ENCODE measurements around the gene ZNF804B. TPM values are rescaled to one million over a fixed set of nuclear protein-coding genes. Genes with fewer than 3 reads are reported as not detected.
A peak's percentile ranks its signal among the peaks of the same experiment; 100 is the strongest.

The ZNF804B gene
- total RNA-seq, 1 donor from 2014 or later, result not detected

DNA sequence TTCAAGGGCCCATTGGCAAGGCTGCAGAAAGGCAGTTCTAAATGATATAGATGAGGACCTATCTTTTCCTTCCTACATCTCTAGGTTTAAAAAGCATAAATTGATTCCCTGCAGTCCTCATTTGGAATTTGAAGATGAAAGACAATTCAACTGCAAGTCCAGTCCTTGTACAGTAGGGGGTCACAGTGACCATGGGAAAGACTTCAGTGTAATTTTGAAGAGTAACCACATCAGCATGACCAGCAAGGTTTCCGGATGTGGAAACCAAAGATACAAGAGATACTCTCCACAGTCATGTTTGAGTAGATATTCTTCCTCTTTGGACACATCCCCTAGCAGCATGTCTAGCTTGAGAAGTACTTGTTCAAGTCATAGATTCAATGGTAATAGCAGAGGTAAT is 575.3 kb downstream of the ZNF804B start:
- H3K36me3 Mint-ChIP-seq (ENCODE audit: low read depth, unreplicated experiment), result no peaks in the 10 kb centered on the region
- H3K4me1 Mint-ChIP-seq (ENCODE audit: unreplicated experiment), result no peaks in the 10 kb centered on the region
- no peak overlapping the region for H3K4me3 Mint-ChIP-seq (ENCODE audit: unreplicated experiment)
- TF ChIP-seq, protein P1, sequence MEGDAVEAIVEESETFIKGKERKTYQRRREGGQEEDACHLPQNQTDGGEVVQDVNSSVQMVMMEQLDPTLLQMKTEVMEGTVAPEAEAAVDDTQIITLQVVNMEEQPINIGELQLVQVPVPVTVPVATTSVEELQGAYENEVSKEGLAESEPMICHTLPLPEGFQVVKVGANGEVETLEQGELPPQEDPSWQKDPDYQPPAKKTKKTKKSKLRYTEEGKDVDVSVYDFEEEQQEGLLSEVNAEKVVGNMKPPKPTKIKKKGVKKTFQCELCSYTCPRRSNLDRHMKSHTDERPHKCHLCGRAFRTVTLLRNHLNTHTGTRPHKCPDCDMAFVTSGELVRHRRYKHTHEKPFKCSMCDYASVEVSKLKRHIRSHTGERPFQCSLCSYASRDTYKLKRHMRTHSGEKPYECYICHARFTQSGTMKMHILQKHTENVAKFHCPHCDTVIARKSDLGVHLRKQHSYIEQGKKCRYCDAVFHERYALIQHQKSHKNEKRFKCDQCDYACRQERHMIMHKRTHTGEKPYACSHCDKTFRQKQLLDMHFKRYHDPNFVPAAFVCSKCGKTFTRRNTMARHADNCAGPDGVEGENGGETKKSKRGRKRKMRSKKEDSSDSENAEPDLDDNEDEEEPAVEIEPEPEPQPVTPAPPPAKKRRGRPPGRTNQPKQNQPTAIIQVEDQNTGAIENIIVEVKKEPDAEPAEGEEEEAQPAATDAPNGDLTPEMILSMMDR (IDR thresholded peaks at IDR 0.05; ENCODE audit: unreplicated experiment), result peak; percentile 38
- no peak for DNase-seq (ENCODE audit: low spot score)
- H3K27ac Mint-ChIP-seq (ENCODE audit: unreplicated experiment), result no peak overlapping the region
- no peaks in the 10 kb centered on the region for H3K9me3 Mint-ChIP-seq (ENCODE audit: unreplicated experiment)
- peaks cover 3% of the 10 kb centered on the region for H3K27me3 Mint-ChIP-seq (ENCODE audit: unreplicated experiment)

DNA sequence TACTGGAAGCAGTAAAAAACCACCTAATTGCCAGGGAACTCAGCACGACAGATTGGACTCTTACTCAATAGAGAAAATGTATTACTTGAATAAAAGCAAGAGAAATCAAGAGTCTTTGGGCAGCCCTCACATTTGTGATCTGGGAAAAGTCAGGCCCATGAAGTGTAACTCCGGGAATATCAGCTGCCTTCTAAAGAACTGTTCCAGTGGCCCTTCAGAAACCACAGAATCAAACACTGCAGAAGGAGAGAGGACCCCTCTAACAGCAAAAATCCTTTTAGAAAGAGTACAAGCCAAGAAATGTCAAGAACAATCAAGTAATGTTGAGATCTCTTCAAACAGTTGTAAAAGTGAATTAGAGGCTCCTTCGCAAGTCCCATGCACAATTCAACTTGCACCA is 576.0 kb downstream of the ZNF804B start:
- TF ChIP-seq, protein P1 (IDR thresholded peaks at IDR 0.05; ENCODE audit: unreplicated experiment), result no peak
- Mint-ChIP-seq H3K27ac (ENCODE audit: unreplicated experiment) (no peak overlapping the region), H3K36me3 (ENCODE audit: low read depth, unreplicated experiment) (no peaks in the 10 kb centered on the region), H3K4me3 (ENCODE audit: unreplicated experiment) (no peak overlapping the region), H3K4me1 (ENCODE audit: unreplicated experiment) (no peaks in the 10 kb centered on the region), H3K27me3 (ENCODE audit: unreplicated experiment) (peaks cover 3% of the 10 kb centered on the region), H3K9me3 (ENCODE audit: unreplicated experiment) (no peaks in the 10 kb centered on the region)
- DNase-seq (ENCODE audit: low spot score), result no peak

DNA sequence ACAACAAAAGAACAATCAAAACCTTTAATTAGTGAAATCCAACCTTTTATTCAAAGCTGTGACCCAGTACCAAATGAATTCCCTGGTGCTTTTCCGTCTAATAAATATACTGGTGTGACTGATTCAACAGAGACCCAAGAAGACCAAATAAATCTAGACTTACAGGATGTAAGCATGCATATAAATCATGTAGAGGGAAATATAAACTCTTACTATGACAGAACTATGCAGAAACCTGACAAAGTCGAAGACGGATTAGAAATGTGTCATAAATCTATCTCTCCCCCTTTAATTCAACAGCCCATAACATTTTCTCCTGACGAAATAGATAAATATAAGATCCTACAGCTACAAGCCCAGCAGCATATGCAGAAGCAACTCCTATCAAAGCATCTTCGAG is 576.6 kb downstream of the ZNF804B start:
- no peaks in the 10 kb centered on the region for H3K4me1 Mint-ChIP-seq (ENCODE audit: unreplicated experiment)

DNA sequence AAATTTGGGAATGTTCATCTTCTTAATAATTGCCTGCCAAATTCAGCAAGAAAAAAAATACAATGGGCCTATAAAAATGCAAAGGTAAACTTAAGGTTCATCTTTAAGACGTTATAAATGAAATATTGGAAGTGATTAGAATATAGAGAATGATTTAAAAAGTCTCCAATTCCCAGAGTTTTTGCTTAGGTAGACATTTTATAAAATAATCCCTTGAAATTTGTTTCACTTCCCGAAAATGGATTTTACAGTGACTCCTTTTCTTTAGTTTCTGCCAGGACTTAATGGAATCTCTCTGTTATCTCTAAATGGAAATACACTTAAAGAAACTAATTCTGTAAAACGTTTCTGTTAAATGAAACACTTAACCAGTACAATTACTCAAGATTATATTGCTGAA is 580.2 kb downstream of the ZNF804B start:
- H3K27ac Mint-ChIP-seq (ENCODE audit: unreplicated experiment), result no peak overlapping the region
- no peak overlapping the region for H3K4me3 Mint-ChIP-seq (ENCODE audit: unreplicated experiment)
- H3K4me1 Mint-ChIP-seq (ENCODE audit: unreplicated experiment), result no peaks in the 10 kb centered on the region
- DNase-seq (ENCODE audit: low spot score), result no peak
- H3K36me3 Mint-ChIP-seq (ENCODE audit: low read depth, unreplicated experiment), result no peaks in the 10 kb centered on the region
- H3K27me3 Mint-ChIP-seq (ENCODE audit: unreplicated experiment), result peaks cover 3% of the 10 kb centered on the region
- no peaks in the 10 kb centered on the region for H3K9me3 Mint-ChIP-seq (ENCODE audit: unreplicated experiment)
- TF ChIP-seq, protein P1 (IDR thresholded peaks at IDR 0.05; ENCODE audit: unreplicated experiment), result no peak

More for the DNA sequence above, 576.6 kb downstream of the ZNF804B start:
- TF ChIP-seq, protein P1 (IDR thresholded peaks at IDR 0.05; ENCODE audit: unreplicated experiment), result no peak
- Mint-ChIP-seq H3K27me3 (ENCODE audit: unreplicated experiment) (peaks cover 3% of the 10 kb centered on the region), H3K9me3 (ENCODE audit: unreplicated experiment) (no peaks in the 10 kb centered on the region), H3K4me3 (ENCODE audit: unreplicated experiment) (no peak overlapping the region), H3K27ac (ENCODE audit: unreplicated experiment) (no peak overlapping the region), H3K36me3 (ENCODE audit: low read depth, unreplicated experiment) (no peaks in the 10 kb centered on the region)
- no peak for DNase-seq (ENCODE audit: low spot score)

DNA sequence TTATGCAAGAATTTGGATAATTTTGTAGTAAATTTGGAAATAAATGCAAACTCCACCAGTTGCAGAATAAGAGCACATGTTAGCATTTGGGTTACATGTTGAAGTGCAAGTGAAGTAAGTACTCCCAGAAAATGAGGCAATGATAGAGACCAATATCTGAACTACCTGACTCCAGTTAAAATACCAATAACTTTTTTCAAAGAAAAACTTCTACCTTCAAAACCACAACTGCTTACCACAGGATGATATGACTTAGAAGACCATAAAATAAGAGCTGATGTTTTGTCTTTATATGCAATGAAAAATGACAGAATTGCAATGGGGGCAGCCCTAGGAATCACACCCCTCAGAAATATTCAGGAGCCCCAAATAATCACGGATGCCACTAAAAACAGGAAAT is 597.6 kb downstream of the ZNF804B start:
- no peak for DNase-seq (ENCODE audit: low spot score)
- H3K9me3 Mint-ChIP-seq (ENCODE audit: unreplicated experiment), result no peaks in the 10 kb centered on the region
- no peak overlapping the region for H3K27ac Mint-ChIP-seq (ENCODE audit: unreplicated experiment)
- TF ChIP-seq, protein P1 (IDR thresholded peaks at IDR 0.05; ENCODE audit: unreplicated experiment), result no peak
- H3K36me3 Mint-ChIP-seq (ENCODE audit: low read depth, unreplicated experiment), result no peaks in the 10 kb centered on the region
- H3K4me3 Mint-ChIP-seq (ENCODE audit: unreplicated experiment), result no peak overlapping the region
- H3K4me1 Mint-ChIP-seq (ENCODE audit: unreplicated experiment), result no peaks in the 10 kb centered on the region
- H3K27me3 Mint-ChIP-seq (ENCODE audit: unreplicated experiment), result no peaks in the 10 kb centered on the region
